GM19193 (cell line): ENCODE results near the gene NEAT1.

Experiments
- POLR2A ChIP-seq: IDR thresholded peaks from 4 replicates; pipeline ENCODE4 v1.6.1; 2011; ENCODE audit not compliant: insufficient read depth, insufficient read length; ENCODE audit errors: extremely low read depth

The NEAT1 gene

GRCh38 chr11:65430406-65431217, 8.0 kb downstream of the NEAT1 start:
- TF ChIP-seq POLR2A: no peak

- TF ChIP-seq POLR2A: no peak
Observed at GRCh38 chr11:65431451-65432099, 9.0 kb downstream of the NEAT1 start.

- TF ChIP-seq POLR2A: no peak
Observed at GRCh38 chr11:65432100-65432650, 9.6 kb downstream of the NEAT1 start.

GRCh38 chr11:65432686-65433582, 10.3 kb downstream of the NEAT1 start:
- peak; percentile 14 for TF ChIP-seq POLR2A

- no peak for TF ChIP-seq POLR2A
Observed at GRCh38 chr11:65433657-65434056, 11.1 kb downstream of the NEAT1 start.

- no peak for TF ChIP-seq POLR2A
Observed at GRCh38 chr11:65434057-65434666, 11.6 kb downstream of the NEAT1 start.

- no peak for TF ChIP-seq POLR2A
Observed at GRCh38 chr11:65434667-65435410, 12.2 kb downstream of the NEAT1 start.

GRCh38 chr11:65435411-65435931, 12.9 kb downstream of the NEAT1 start:
- TF ChIP-seq POLR2A: no peak

GRCh38 chr11:65435981-65436411, 13.4 kb downstream of the NEAT1 start:
- no peak for TF ChIP-seq POLR2A

- TF ChIP-seq POLR2A: no peak
Observed at GRCh38 chr11:65436412-65437032, 13.9 kb downstream of the NEAT1 start.

GRCh38 chr11:65437436-65438227, 15.0 kb downstream of the NEAT1 start:
- peak; percentile 30 for TF ChIP-seq POLR2A
